ENCODE measurements around the gene TMEM175.

TMEM175 gene

DNA sequence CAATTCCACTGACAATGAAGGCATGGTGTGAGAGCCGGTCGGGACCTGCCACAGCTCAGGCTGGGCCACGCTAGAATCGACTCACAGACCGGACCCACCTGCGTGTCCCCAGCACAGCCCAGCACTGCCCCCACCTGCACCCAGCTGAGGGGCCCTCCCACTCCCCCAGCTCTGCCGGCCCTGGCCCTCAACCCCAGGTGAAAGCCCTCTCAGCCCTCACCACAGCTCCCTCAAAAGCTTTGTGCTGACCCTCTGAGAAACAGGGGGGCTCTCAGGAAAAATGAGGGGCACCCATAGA, 25.2 kb upstream of the TMEM175 start:
- peaks cover 8% of the 10 kb centered on the region for H3K36me3 ChIP-seq (replicated peaks; ENCODE audit: low read depth, low read length)
- no peak overlapping the region for H2AFZ ChIP-seq (ENCODE audit: low read depth, low read length)
- no peak overlapping the region for H3K4me3 ChIP-seq (ENCODE audit: low read length)
- no peaks in the 10 kb centered on the region for H3K27me3 ChIP-seq (ENCODE audit: low read depth, low read length)
- H4K20me1 ChIP-seq (ENCODE audit: insufficient read depth, low read length), result no peaks in the 10 kb centered on the region
- H3K9ac ChIP-seq (ENCODE audit: low read length), result no peak overlapping the region
- no peaks in the 10 kb centered on the region for H3K9me3 ChIP-seq (ENCODE audit: insufficient read depth, low read length)
- no peaks in the 10 kb centered on the region for H3K4me1 ChIP-seq (ENCODE audit: low read length)
- TF ChIP-seq EZH2phosphoT487 (IDR thresholded peaks at IDR 0.05; ENCODE audit: low read depth), result no peak
- TF ChIP-seq, protein P1, sequence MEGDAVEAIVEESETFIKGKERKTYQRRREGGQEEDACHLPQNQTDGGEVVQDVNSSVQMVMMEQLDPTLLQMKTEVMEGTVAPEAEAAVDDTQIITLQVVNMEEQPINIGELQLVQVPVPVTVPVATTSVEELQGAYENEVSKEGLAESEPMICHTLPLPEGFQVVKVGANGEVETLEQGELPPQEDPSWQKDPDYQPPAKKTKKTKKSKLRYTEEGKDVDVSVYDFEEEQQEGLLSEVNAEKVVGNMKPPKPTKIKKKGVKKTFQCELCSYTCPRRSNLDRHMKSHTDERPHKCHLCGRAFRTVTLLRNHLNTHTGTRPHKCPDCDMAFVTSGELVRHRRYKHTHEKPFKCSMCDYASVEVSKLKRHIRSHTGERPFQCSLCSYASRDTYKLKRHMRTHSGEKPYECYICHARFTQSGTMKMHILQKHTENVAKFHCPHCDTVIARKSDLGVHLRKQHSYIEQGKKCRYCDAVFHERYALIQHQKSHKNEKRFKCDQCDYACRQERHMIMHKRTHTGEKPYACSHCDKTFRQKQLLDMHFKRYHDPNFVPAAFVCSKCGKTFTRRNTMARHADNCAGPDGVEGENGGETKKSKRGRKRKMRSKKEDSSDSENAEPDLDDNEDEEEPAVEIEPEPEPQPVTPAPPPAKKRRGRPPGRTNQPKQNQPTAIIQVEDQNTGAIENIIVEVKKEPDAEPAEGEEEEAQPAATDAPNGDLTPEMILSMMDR (IDR thresholded peaks at IDR 0.05; ENCODE audit: low read depth, low read length), result no peak
- H3K4me2 ChIP-seq (ENCODE audit: low read length), result no peak overlapping the region
- H3K27ac ChIP-seq (ENCODE audit: low read length), result no peak overlapping the region
- peaks cover 9% of the 10 kb centered on the region; the same call in 1 of the 2 replicates for H3K79me2 ChIP-seq (ENCODE audit: low read length)

DNA sequence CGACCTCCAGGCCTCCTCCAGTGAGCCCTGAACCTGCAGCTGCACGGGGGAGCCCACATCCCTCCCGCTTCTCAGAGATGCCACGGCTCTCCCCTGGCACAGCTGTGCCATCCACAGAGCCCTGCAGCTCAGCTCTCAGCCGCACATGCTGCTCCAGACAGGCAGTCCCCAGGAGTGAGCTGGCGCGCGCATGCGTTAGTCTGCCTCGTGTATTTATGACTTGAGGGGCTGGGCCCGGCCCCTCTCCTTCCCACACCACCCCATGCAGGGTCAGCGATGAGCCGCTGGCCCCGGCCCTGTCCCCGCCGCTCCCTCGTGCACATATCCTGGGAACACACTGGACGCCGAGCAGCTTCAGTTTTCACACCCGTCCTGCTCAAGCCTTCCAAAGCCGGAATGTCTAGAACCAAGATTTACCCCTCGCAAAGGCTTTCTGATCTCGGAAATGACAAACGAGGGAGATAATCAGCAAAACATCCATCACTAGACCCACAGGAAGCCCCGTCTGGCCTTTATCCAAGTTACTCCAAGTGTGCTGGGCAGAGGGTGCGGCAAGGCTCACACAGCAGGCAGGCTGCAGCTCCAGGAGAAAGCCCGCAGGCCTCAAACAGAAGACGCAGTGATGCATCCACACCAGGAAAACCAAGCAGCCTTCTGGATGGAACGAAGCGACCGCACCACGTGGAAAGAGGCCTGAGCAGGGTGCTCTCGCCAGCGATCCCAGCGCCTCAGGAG, 24.4 kb upstream of the TMEM175 start:
- no peak for TF ChIP-seq EZH2phosphoT487 (IDR thresholded peaks at IDR 0.05; ENCODE audit: low read depth)
- TF ChIP-seq, protein P1 (IDR thresholded peaks at IDR 0.05; ENCODE audit: low read depth, low read length), result no peak
- Histone ChIP-seq H2AFZ (ENCODE audit: low read depth, low read length) (no peak overlapping the region), H3K27me3 (ENCODE audit: low read depth, low read length) (no peaks in the 10 kb centered on the region), H3K9ac (ENCODE audit: low read length) (no peak overlapping the region), H3K36me3 (replicated peaks; ENCODE audit: low read depth, low read length) (peaks cover 8% of the 10 kb centered on the region), H3K4me2 (ENCODE audit: low read length) (no peak overlapping the region), H3K27ac (ENCODE audit: low read length) (no peak overlapping the region), H3K9me3 (ENCODE audit: insufficient read depth, low read length) (no peaks in the 10 kb centered on the region), H3K79me2 (ENCODE audit: low read length) (peaks cover 9% of the 10 kb centered on the region; the same call in 1 of the 2 replicates), H3K4me3 (ENCODE audit: low read length) (no peak overlapping the region), H4K20me1 (ENCODE audit: insufficient read depth, low read length) (peaks cover 5% of the 10 kb centered on the region), H3K4me1 (ENCODE audit: low read length) (no peaks in the 10 kb centered on the region)

DNA sequence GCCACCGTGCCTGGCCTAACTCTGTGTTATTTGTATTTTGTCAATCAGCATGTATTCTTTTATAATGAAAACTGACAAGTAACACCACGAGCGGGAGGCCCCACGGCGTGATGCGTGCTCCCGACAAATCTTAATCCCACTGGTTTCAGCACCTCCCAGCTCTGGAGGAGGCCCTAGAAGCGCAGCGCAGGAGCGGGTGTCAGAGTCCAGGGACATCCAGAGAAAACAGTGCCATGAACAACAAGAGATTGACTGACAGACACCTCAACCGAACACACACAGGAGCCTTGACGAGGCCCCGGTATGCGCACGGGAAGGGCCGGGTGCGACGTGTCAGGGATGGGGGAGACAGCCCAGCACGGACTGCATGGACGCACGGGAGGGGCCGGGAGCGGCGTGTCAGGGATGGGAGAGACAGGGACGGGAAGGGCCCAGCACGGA, 23.1 kb upstream of the TMEM175 start:
- Histone ChIP-seq H3K79me2 (ENCODE audit: low read length) (peaks cover 15% of the 10 kb centered on the region), H3K27ac (ENCODE audit: low read length) (no peak overlapping the region), H3K4me1 (ENCODE audit: low read length) (no peaks in the 10 kb centered on the region), H3K36me3 (replicated peaks; ENCODE audit: low read depth, low read length) (peaks cover 8% of the 10 kb centered on the region), H3K9me3 (ENCODE audit: insufficient read depth, low read length) (no peaks in the 10 kb centered on the region), H3K9ac (ENCODE audit: low read length) (no peak overlapping the region), H3K27me3 (ENCODE audit: low read depth, low read length) (no peaks in the 10 kb centered on the region), H4K20me1 (ENCODE audit: insufficient read depth, low read length) (peaks cover 15% of the 10 kb centered on the region), H3K4me2 (ENCODE audit: low read length) (no peak overlapping the region), H2AFZ (ENCODE audit: low read depth, low read length) (no peak overlapping the region), H3K4me3 (ENCODE audit: low read length) (no peak overlapping the region)
- TF ChIP-seq, protein P1 (IDR thresholded peaks at IDR 0.05; ENCODE audit: low read depth, low read length), result no peak
- no peak for TF ChIP-seq EZH2phosphoT487 (IDR thresholded peaks at IDR 0.05; ENCODE audit: low read depth)

DNA sequence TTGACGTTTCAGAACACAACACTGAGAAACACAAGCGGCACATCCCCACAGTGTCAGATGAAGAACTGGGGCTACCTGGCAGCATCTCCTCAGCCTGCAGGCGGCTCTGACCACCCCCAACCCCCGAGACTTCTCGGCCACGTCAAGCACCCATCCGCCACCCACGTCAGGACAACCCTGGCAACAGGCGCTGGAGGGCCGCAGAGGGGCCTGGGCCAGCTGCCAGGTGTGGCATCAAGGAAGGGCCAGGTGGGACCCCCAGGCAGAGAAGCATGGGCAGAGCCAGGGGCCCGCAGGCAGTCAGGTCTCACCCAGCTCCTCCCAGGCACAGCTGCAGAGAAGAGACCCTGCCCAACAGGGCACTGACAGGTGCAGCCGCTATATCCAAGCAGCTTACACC, 22.4 kb upstream of the TMEM175 start:
- Histone ChIP-seq H3K9me3 (ENCODE audit: insufficient read depth, low read length) (no peaks in the 10 kb centered on the region), H3K4me2 (ENCODE audit: low read length) (no peak overlapping the region), H3K36me3 (replicated peaks; ENCODE audit: low read depth, low read length) (peaks cover 8% of the 10 kb centered on the region), H2AFZ (ENCODE audit: low read depth, low read length) (no peak overlapping the region), H3K79me2 (ENCODE audit: low read length) (peaks cover 21% of the 10 kb centered on the region), H3K4me3 (ENCODE audit: low read length) (no peak overlapping the region), H3K27me3 (ENCODE audit: low read depth, low read length) (no peaks in the 10 kb centered on the region), H3K27ac (ENCODE audit: low read length) (no peak overlapping the region), H4K20me1 (ENCODE audit: insufficient read depth, low read length) (peaks cover 22% of the 10 kb centered on the region), H3K4me1 (ENCODE audit: low read length) (peaks cover 3% of the 10 kb centered on the region), H3K9ac (ENCODE audit: low read length) (no peak overlapping the region)
- TF ChIP-seq EZH2phosphoT487 (IDR thresholded peaks at IDR 0.05; ENCODE audit: low read depth), result no peak
- TF ChIP-seq, protein P1 (IDR thresholded peaks at IDR 0.05; ENCODE audit: low read depth, low read length), result no peak
